Measurements from ENCODE around the gene MED13. TPM values are rescaled to one million over a fixed set of nuclear protein-coding genes. Genes with fewer than 3 reads are reported as not detected.

MED13 gene
- total RNA-seq, 2 experiments from 2014 or later = 36.2 to 36.4 TPM

DNA sequence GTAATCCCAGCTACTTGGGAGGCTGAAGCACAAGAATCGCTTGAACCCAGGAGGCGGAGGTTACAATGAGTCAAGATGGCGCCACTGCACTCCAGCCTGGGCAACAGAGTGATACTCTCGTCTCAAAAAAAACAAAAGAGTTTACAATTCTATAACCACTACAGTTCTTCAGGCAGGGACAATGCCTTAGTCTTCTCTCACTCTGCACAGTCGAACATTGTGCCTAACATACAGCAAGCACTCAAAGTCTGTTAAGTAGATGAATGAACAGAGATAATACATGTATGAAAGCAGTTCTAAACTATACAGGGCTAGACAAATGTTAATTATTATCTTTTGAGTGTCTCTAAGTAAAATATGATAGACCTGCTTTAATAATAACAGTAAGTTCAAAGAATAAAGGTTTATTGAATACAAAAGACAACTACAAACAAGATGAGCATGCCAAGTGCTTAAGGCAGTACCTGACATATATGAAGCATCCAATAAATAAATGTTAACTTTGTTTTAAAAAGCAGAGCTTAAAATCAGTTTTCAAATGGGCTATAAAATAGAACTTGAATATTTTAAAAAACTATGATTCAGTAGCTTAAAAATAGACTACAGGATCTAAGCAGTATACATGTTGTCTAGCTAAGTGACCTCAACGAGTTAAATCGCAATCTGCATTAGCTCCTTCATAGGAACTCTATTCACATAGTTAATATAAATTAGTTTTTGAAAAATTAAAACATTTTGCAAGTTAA is 156.6 kb downstream of the MED13 start:
- POLR2A ChIA-PET = no interaction called here
- ATAC-seq = no peak
- H3K4me3 Mint-ChIP-seq = no peak overlapping the region
- intact Hi-C loops (cut with micrococcal nuclease) = no loop called here
- TF ChIP-seq, protein P1, sequence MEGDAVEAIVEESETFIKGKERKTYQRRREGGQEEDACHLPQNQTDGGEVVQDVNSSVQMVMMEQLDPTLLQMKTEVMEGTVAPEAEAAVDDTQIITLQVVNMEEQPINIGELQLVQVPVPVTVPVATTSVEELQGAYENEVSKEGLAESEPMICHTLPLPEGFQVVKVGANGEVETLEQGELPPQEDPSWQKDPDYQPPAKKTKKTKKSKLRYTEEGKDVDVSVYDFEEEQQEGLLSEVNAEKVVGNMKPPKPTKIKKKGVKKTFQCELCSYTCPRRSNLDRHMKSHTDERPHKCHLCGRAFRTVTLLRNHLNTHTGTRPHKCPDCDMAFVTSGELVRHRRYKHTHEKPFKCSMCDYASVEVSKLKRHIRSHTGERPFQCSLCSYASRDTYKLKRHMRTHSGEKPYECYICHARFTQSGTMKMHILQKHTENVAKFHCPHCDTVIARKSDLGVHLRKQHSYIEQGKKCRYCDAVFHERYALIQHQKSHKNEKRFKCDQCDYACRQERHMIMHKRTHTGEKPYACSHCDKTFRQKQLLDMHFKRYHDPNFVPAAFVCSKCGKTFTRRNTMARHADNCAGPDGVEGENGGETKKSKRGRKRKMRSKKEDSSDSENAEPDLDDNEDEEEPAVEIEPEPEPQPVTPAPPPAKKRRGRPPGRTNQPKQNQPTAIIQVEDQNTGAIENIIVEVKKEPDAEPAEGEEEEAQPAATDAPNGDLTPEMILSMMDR (IDR thresholded peaks at IDR 0.05) = no peak
- no peaks in the 10 kb centered on the region for H3K27me3 Mint-ChIP-seq
- H3K4me1 Mint-ChIP-seq (ENCODE audit: low read depth) = no peaks in the 10 kb centered on the region
- DNase-seq = no peak
- H3K36me3 Mint-ChIP-seq (ENCODE audit: low read depth) = peaks cover 35% of the 10 kb centered on the region
- no peak overlapping the region for H3K27ac Mint-ChIP-seq
- no peaks in the 10 kb centered on the region for H3K9me3 Mint-ChIP-seq
- CTCF ChIA-PET = no interaction called here

GRCh38 chr17:61907361-61907760 is 157.7 kb downstream of the MED13 start:
- Mint-ChIP-seq H3K4me1 (ENCODE audit: low read depth) (no peaks in the 10 kb centered on the region), H3K9me3 (no peaks in the 10 kb centered on the region), H3K36me3 (ENCODE audit: low read depth) (peaks cover 36% of the 10 kb centered on the region), H3K27me3 (no peaks in the 10 kb centered on the region), H3K27ac (no peak overlapping the region), H3K4me3 (no peak overlapping the region)
- DNase-seq (no peak), ATAC-seq (no peak)
- intact Hi-C loops (cut with micrococcal nuclease) = no loop called here
- TF ChIP-seq, protein P1 (IDR thresholded peaks at IDR 0.05) = no peak
- ChIA-PET CTCF (no interaction called here), POLR2A (no interaction called here)

DNA sequence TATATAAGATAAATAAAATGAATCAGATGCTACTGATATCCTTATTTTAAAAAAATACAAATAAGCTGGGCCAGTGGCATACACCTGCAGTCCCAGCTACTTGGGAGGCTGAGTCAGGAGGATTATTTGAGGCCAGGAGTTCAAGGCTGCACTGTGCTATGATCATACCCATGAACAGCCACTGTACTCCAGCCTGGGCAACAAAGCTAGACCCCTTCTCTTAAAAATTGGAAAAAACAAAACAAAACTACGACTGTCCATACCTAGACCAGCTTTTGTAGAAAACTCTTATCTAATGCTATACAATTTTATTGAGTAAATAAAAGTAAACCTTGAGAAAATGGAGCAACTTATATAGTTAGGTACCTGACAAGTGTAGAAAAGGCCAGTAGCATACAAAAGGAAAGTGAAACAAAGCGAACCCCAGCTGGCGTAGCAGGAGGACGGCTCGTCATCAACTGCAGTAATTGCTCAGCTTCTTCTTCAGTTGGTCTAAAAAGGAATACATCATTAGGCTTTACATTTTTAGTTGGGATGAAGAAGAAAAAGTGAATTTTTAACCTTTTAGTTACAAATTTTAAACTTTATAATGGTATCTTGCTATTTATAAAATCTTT is 160.9 kb downstream of the MED13 start:
- POLR2A ChIA-PET = interaction anchor here (0.6 to 1.1 kb wide), 2 partner anchors 76 to 171 kb away, joined by 3 read pairs; no protein-coding TSS in a partner anchor
- CTCF ChIA-PET = interaction anchor here (1.2 to 2.4 kb wide), 3 partner anchors 29 to 205 kb away, joined by 3 to 7 read pairs (median 4); partner anchors contain the start of gene MED13
- ATAC-seq (peak; percentile 75), DNase-seq (peak; percentile 58)
- H3K27ac Mint-ChIP-seq = peak overlapping the region; percentile 78
- intact Hi-C loops (cut with micrococcal nuclease) = no loop called here
- TF ChIP-seq, protein P1 (IDR thresholded peaks at IDR 0.05) = no peak
- H3K4me1 Mint-ChIP-seq (ENCODE audit: low read depth) = no peaks in the 10 kb centered on the region
- no peaks in the 10 kb centered on the region for H3K27me3 Mint-ChIP-seq
- H3K36me3 Mint-ChIP-seq (ENCODE audit: low read depth) = peaks cover 31% of the 10 kb centered on the region
- H3K4me3 Mint-ChIP-seq = peak overlapping the region; percentile 37
- no peaks in the 10 kb centered on the region for H3K9me3 Mint-ChIP-seq

DNA sequence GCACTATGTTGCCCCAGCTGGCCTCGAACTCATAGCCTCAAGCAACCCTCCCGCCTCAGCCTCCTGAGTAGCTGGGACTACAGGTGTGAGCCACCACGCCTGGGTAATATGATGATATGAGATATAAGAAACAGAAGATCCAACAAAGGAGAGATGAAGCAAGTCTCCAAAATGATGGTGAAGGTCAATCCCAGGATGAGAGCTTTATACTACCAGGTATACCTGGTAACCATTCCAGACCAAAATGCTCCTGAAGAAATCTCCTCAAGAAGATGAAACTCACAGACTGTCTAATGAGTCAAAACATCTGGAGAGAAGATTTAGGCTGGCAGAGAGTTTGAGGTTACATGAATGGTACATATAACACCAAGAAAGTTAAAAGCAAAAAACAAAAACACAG is 161.8 kb downstream of the MED13 start:
- no peak overlapping the region for H3K4me3 Mint-ChIP-seq
- POLR2A ChIA-PET = interaction anchor here (0.7 kb wide), 1 partner anchor 12 kb away, joined by 4 read pairs; no protein-coding TSS in a partner anchor
- H3K36me3 Mint-ChIP-seq (ENCODE audit: low read depth) = peaks cover 36% of the 10 kb centered on the region
- no peaks in the 10 kb centered on the region for H3K9me3 Mint-ChIP-seq
- H3K4me1 Mint-ChIP-seq (ENCODE audit: low read depth) = no peaks in the 10 kb centered on the region
- DNase-seq (no peak), ATAC-seq (no peak)
- TF ChIP-seq, protein P1 (IDR thresholded peaks at IDR 0.05) = no peak
- CTCF ChIA-PET = interaction anchor here (0.6 to 2.4 kb wide), 2 partner anchors 206 to 1055 kb away, joined by 3 to 7 read pairs; no protein-coding TSS in a partner anchor
- no peak overlapping the region for H3K27ac Mint-ChIP-seq
- intact Hi-C loops (cut with micrococcal nuclease) = no loop called here
- H3K27me3 Mint-ChIP-seq = no peaks in the 10 kb centered on the region
